ENCODE data around the gene GNL2. TPM values are rescaled to one million over a fixed set of nuclear protein-coding genes. Genes with fewer than 3 reads are reported as not detected.
"Not testable (repeated sequence)": the region's sequence is repeated elsewhere in the genome, so short reads cannot be mapped to it uniquely, and the experiment has no call there.

GNL2 gene
- total RNA-seq, 1 experiment from 2014 or later, result 106 TPM

DNA sequence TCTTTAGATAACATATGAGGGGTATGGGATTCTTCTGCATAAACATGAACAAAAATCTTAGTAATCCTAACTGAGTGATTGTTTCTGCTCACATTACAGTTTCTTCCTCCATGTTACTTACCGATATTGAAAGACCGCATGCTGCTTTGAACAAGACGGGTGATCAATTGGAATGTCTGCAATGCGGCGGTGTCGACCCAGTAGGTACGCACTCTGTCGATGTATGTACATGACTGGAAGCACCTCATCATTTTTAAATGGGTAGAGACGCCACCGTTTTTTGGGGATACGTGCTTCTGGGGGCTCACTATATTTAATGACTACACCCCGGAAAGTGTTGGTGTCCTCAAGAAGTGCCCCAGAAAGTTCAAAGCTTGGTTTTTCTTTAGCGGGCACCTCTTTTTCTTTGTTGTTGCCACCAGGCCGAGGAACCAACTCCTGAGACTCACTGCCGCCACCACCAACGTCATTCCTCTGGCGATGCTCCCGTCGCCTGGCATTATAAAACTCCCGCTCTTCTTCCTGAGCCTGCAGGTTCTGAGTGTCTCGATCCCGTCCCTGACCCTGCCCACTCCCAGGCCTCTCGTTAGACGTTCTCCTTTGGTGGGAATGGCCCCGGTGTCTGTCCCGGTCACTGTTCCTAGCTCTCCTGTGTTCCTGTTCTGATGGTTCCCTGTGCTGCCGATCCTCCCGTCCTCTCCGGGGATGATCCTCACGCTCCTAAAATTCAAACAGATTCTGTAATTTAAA is 55.5 kb downstream of the GNL2 start:
- Histone ChIP-seq H4K91ac (ENCODE audit: insufficient read length, low read depth, low read length) (no peak overlapping the region), H3K79me2 (ENCODE audit: insufficient read depth, low read length) (no peaks in the 10 kb centered on the region), H3K27me3 (ENCODE audit: insufficient read depth, low read length) (no peaks in the 10 kb centered on the region), H3K79me1 (ENCODE audit: insufficient read depth, low read depth, low read length, poor library complexity, severe bottlenecking) (no peaks in the 10 kb centered on the region), H3K4me2 (ENCODE audit: insufficient read depth, insufficient read length, low read length) (no peak overlapping the region), H4K8ac (replicated peaks; ENCODE audit: insufficient read length, low read depth, low read length) (no peak overlapping the region), H2BK120ac (ENCODE audit: low read depth, low read length, poor library complexity, severe bottlenecking) (no peak overlapping the region), H4K5ac (ENCODE audit: insufficient read length, low read depth, low read length) (no peak overlapping the region), H3K14ac (ENCODE audit: insufficient read depth, low read length) (no peak overlapping the region), H3K4ac (ENCODE audit: low read depth, low read length) (no peak overlapping the region), H3K56ac (ENCODE audit: insufficient read length, low read depth, low read length) (no peak overlapping the region), H2AK5ac (ENCODE audit: insufficient read length, low read length) (no peak overlapping the region), H3K27ac (ENCODE audit: insufficient read length, low read depth, low read length) (no peak overlapping the region), H3K18ac (ENCODE audit: insufficient read length, low read depth, low read length) (no peak overlapping the region), H2BK15ac (ENCODE audit: low read depth, low read length) (no peak overlapping the region), H2AFZ (ENCODE audit: low read length) (no peak overlapping the region), H2BK20ac (ENCODE audit: low read depth, low read length, poor library complexity, severe bottlenecking) (no peak overlapping the region), H2BK5ac (ENCODE audit: insufficient read length, low read length) (no peak overlapping the region), H3K4me1 (ENCODE audit: insufficient read depth, low read length) (no peaks in the 10 kb centered on the region), H2BK12ac (ENCODE audit: insufficient read length, low read depth, low read length) (no peak overlapping the region), H4K20me1 (ENCODE audit: control insufficient read depth, insufficient read depth, insufficient read length) (no peaks in the 10 kb centered on the region), H3K9me3 (ENCODE audit: control insufficient read depth, low read depth, low read length) (no peaks in the 10 kb centered on the region), H3K23ac (ENCODE audit: insufficient read length, low read depth, low read length) (no peak overlapping the region), H3T11ph (ENCODE audit: low read length) (no peak overlapping the region), H3K9ac (ENCODE audit: extremely low read depth, insufficient read length, low read length) (no peak overlapping the region), H3K23me2 (ENCODE audit: insufficient read length, low read depth, low read length, poor library complexity, severe bottlenecking) (no peaks in the 10 kb centered on the region)
- H3K36me3 Mint-ChIP-seq (ENCODE audit: insufficient read depth in 1 of 3, low read depth in 3 of 3), result peaks cover 29 to 70% (median 57%) of the 10 kb centered on the region in 3 experiments
- H3K27ac Mint-ChIP-seq, result no peak overlapping the region; a peak in 1 of 7 replicates
- TF ChIP-seq, protein P1, sequence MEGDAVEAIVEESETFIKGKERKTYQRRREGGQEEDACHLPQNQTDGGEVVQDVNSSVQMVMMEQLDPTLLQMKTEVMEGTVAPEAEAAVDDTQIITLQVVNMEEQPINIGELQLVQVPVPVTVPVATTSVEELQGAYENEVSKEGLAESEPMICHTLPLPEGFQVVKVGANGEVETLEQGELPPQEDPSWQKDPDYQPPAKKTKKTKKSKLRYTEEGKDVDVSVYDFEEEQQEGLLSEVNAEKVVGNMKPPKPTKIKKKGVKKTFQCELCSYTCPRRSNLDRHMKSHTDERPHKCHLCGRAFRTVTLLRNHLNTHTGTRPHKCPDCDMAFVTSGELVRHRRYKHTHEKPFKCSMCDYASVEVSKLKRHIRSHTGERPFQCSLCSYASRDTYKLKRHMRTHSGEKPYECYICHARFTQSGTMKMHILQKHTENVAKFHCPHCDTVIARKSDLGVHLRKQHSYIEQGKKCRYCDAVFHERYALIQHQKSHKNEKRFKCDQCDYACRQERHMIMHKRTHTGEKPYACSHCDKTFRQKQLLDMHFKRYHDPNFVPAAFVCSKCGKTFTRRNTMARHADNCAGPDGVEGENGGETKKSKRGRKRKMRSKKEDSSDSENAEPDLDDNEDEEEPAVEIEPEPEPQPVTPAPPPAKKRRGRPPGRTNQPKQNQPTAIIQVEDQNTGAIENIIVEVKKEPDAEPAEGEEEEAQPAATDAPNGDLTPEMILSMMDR (conservative IDR thresholded peaks at IDR 0.05), result no peak
- H3K27me3 Mint-ChIP-seq (ENCODE audit: low read depth), result no peaks in the 10 kb centered on the region
- no peak overlapping the region for H3K4me3 Mint-ChIP-seq
- H3K4me1 Mint-ChIP-seq, result no peaks in the 10 kb centered on the region
- H3K9me3 Mint-ChIP-seq, result no peaks in the 10 kb centered on the region
- no CpG with 5 or more reads among the region's 30 CpGs for WGBS (ENCODE audit: extremely low coverage, insufficient read length, low lambda C conversion rate)
- no peak for DNase-seq

DNA sequence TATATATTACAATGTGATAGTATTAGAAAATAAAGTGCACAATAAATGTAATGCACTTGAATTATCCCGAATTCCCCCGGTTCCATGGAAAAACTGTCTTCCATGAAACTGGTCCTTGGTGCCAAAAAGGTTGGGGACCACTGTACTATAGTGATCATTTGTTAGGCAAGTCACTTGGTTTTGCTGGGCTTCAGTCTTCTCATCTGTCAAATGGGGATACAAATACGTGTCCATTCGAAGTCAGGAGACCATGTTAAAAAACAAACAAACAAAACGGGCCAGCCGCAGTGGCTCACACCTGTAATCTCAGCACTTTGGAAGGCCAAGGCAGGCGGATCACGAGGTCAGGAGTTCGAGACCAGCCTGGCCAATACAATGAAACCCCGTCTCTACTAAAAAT is 56.6 kb downstream of the GNL2 start:
- H2BK5ac ChIP-seq (ENCODE audit: insufficient read length, low read length); H3K79me2 ChIP-seq (ENCODE audit: insufficient read depth, low read length); H2BK20ac ChIP-seq (ENCODE audit: low read depth, low read length, poor library complexity, severe bottlenecking); H4K20me1 ChIP-seq (ENCODE audit: control insufficient read depth, insufficient read depth, insufficient read length); H3K4me1 Mint-ChIP-seq; H2BK120ac ChIP-seq (ENCODE audit: low read depth, low read length, poor library complexity, severe bottlenecking); H3K9me3 Mint-ChIP-seq; H3K23me2 ChIP-seq (ENCODE audit: insufficient read length, low read depth, low read length, poor library complexity, severe bottlenecking); H3K27me3 Mint-ChIP-seq (ENCODE audit: low read depth); H3K9ac ChIP-seq (ENCODE audit: extremely low read depth, insufficient read length, low read length); H3K4me3 Mint-ChIP-seq; H4K8ac ChIP-seq (replicated peaks; ENCODE audit: insufficient read length, low read depth, low read length); H3K56ac ChIP-seq (ENCODE audit: insufficient read length, low read depth, low read length); H4K5ac ChIP-seq (ENCODE audit: insufficient read length, low read depth, low read length); DNase-seq; H3K14ac ChIP-seq (ENCODE audit: insufficient read depth, low read length); H3K27ac ChIP-seq (ENCODE audit: insufficient read length, low read depth, low read length); H2BK15ac ChIP-seq (ENCODE audit: low read depth, low read length); H3K4me1 ChIP-seq (ENCODE audit: insufficient read depth, low read length); H2AK5ac ChIP-seq (ENCODE audit: insufficient read length, low read length); H3K18ac ChIP-seq (ENCODE audit: insufficient read length, low read depth, low read length); H3K4ac ChIP-seq (ENCODE audit: low read depth, low read length); H3K9me3 ChIP-seq (ENCODE audit: control insufficient read depth, low read depth, low read length); H3K79me1 ChIP-seq (ENCODE audit: insufficient read depth, low read depth, low read length, poor library complexity, severe bottlenecking); H2BK12ac ChIP-seq (ENCODE audit: insufficient read length, low read depth, low read length); H3K27me3 ChIP-seq (ENCODE audit: insufficient read depth, low read length); H2AFZ ChIP-seq (ENCODE audit: low read length); H3T11ph ChIP-seq (ENCODE audit: low read length); H4K91ac ChIP-seq (ENCODE audit: insufficient read length, low read depth, low read length); H3K4me2 ChIP-seq (ENCODE audit: insufficient read depth, insufficient read length, low read length); H3K23ac ChIP-seq (ENCODE audit: insufficient read length, low read depth, low read length); H3K27ac Mint-ChIP-seq: not testable (repeated sequence)
- WGBS (ENCODE audit: extremely low coverage, insufficient read length, low lambda C conversion rate), result no CpG with 5 or more reads among the region's 10 CpGs
- H3K36me3 Mint-ChIP-seq (ENCODE audit: insufficient read depth in 1 of 3, low read depth in 3 of 3), result peaks cover 23 to 67% (median 49%) of the 10 kb centered on the region in 3 experiments

All from H9 (cell line).